SK-N-SH (cell line): ENCODE results near the gene DCTN3. TPM values are rescaled to one million over a fixed set of nuclear protein-coding genes. Genes with fewer than 3 reads are reported as not detected.
A peak's percentile ranks its signal among the peaks of the same experiment; 100 is the strongest.

Experiments used
- CTCF ChIA-PET: fragments of 300-600, 350-600 bp; formaldehyde crosslinking; extraction: SDS; loops from one replicate; lab custom pipeline; 2021; lab: Yijun Ruan, JAX
- POLR2A ChIA-PET: fragments of 350-600 bp; sonication (Branson Sonifier 250); formaldehyde crosslinking; extraction: SDS; loops from one replicate; lab custom pipeline; 2020; ENCODE audit warnings: antibody characterized with exemption, inconsistent platforms; lab: Yijun Ruan, JAX
- DNase-seq: peaks from one replicate; pipeline ENCODE4 v3.0.0; 2012
- H2AFZ ChIP-seq: fragments of 200-600 bp; sonication (generic); 2 replicates; pipeline ENCODE4 v1.8.1; 2016; ENCODE audit warnings: antibody characterized with exemption, mild to moderate bottlenecking, low read depth
- H3F3A ChIP-seq: fragments of 200-600 bp; sonication (generic); replicated peaks from 2 replicates; pipeline ENCODE3; 2016; ENCODE audit warnings: antibody characterized with exemption, mild to moderate bottlenecking; ENCODE audit not compliant: insufficient read depth
- H3K27ac ChIP-seq, 2 experiments: fragments of 200-500 bp in 1 of 2; fragments of 200-600 bp in 1 of 2; sonication (Bioruptor generic) in 1 of 2; sonication (generic), shearing (Covaris generic) in 1 of 2; 2 replicates each; pipeline versions ENCODE4 v1.5.1 to v1.6.1; 2014 to 2016; ENCODE audit warnings: low read depth in 2 of 2, inconsistent platforms in 1 of 2, low read length in 1 of 2, mild to moderate bottlenecking in 1 of 2, mixed read lengths in 1 of 2
- H3K27me3 ChIP-seq: fragments of 200-600 bp; sonication (generic), shearing (Covaris generic); 2 replicates; pipeline ENCODE4 v1.6.1; 2016; ENCODE audit warnings: mixed run types; ENCODE audit not compliant: insufficient read depth
- H3K36me3 ChIP-seq, 2 experiments: fragments of 200-500 bp in 1 of 2; fragments of 200-600 bp in 1 of 2; sonication (Bioruptor generic) in 1 of 2; sonication (generic) in 1 of 2; replicated peaks in 1 of 2; 2 replicates each; pipeline versions ENCODE3 to v1.5.1; 2014 to 2016; ENCODE audit warnings: low read length in 1 of 2, mild to moderate bottlenecking in 1 of 2; ENCODE audit not compliant: insufficient read depth in 2 of 2, control insufficient read depth in 1 of 2
- H3K4me1 ChIP-seq, 2 experiments: fragments of 200-500 bp in 1 of 2; fragments of 200-600 bp in 1 of 2; sonication (Bioruptor generic) in 1 of 2; sonication (generic), shearing (Covaris generic) in 1 of 2; 2 replicates each; pipeline versions ENCODE4 v1.5.1 to v1.6.1; 2014 to 2016; ENCODE audit warnings: low read depth in 1 of 2, low read length in 1 of 2, mixed run types in 1 of 2; ENCODE audit not compliant: insufficient read depth in 2 of 2, control insufficient read depth in 1 of 2
- H3K4me2 ChIP-seq: fragments of 200-600 bp; sonication (generic), shearing (Covaris generic); 2 replicates; pipeline ENCODE4 v1.6.1; 2017; ENCODE audit warnings: mixed run types
- H3K4me3 ChIP-seq, 2 experiments: fragments of 200-500 bp in 1 of 2; fragments of 200-600 bp in 1 of 2; sonication (Bioruptor generic) in 1 of 2; sonication (generic), shearing (Covaris generic) in 1 of 2; 2 replicates each; pipeline versions ENCODE4 v1.5.1 to v1.8.1; 2014 to 2016; ENCODE audit warnings: low read depth in 2 of 2, inconsistent platforms in 1 of 2, low read length in 1 of 2, mild to moderate bottlenecking in 1 of 2, mixed read lengths in 1 of 2, moderate library complexity in 1 of 2
- H3K79me2 ChIP-seq: fragments of 200-600 bp; sonication (generic); 2 replicates; pipeline ENCODE4 v1.8.1; 2017; ENCODE audit warnings: mild to moderate bottlenecking; ENCODE audit not compliant: insufficient read depth
- H3K9ac ChIP-seq: fragments of 200-600 bp; sonication (generic); 2 replicates; pipeline ENCODE4 v1.6.1; 2017; ENCODE audit warnings: mixed run types
- H3K9me2 ChIP-seq: fragments of 200-600 bp; sonication (generic); 2 replicates; pipeline ENCODE4 v1.6.1; 2017; ENCODE audit warnings: mixed run types
- H3K9me3 ChIP-seq: fragments of 200-600 bp; sonication (generic); 2 replicates; pipeline ENCODE4 v1.6.1; 2017; ENCODE audit warnings: mixed run types, mild to moderate bottlenecking, moderate library complexity
- H4K20me1 ChIP-seq: fragments of 200-600 bp; sonication (generic); 2 replicates; pipeline ENCODE4 v1.6.1; 2017; ENCODE audit warnings: mild to moderate bottlenecking, mixed run types; ENCODE audit not compliant: insufficient read depth
- CHD2 ChIP-seq: fragments of 150-350 bp; IDR thresholded peaks from 2 replicates; pipeline ENCODE4 v1.6.1; 2018; ENCODE audit warnings: low read length; ENCODE audit not compliant: partially characterized antibody
- ELF1 ChIP-seq: IDR thresholded peaks from 2 replicates; pipeline ENCODE4 v1.4.0; 2012
- EP300 ChIP-seq, 2 experiments: IDR thresholded peaks; 2 replicates each; pipeline versions ENCODE4 v1.4.0 to v1.6.1; 2012; ENCODE audit warnings: borderline replicate concordance in 1 of 2, low read depth in 1 of 2, low read length in 1 of 2
- FOSL2 ChIP-seq: IDR thresholded peaks from 2 replicates; pipeline ENCODE4 v1.4.0; 2012; ENCODE audit warnings: low read depth, mild to moderate bottlenecking, moderate library complexity, borderline replicate concordance
- GABPA ChIP-seq: IDR thresholded peaks from 2 replicates; pipeline ENCODE4 v1.4.0; 2012; ENCODE audit warnings: low read depth, mild to moderate bottlenecking
- GATA2 ChIP-seq: sonication (generic); formaldehyde crosslinking; IDR thresholded peaks from 2 replicates; pipeline ENCODE4 v1.5.0; 2020; ENCODE audit warnings: mild to moderate bottlenecking, missing genetic modification reagents
- IRF3 ChIP-seq: fragments of 150-350 bp; IDR thresholded peaks from 2 replicates; pipeline ENCODE4 v1.6.1; 2016; ENCODE audit warnings: mild to moderate bottlenecking, low read depth, low read length
- JUND ChIP-seq: IDR thresholded peaks from 2 replicates; pipeline ENCODE4 v1.4.0; 2012
- MAX ChIP-seq: IDR thresholded peaks from 2 replicates; pipeline ENCODE4 v1.4.0; 2012; ENCODE audit warnings: low read depth
- MXI1 ChIP-seq: IDR thresholded peaks from 2 replicates; pipeline ENCODE4 v1.6.1; 2012; ENCODE audit warnings: mild to moderate bottlenecking, low read depth, low read length, improper control_type of control experiment
- NRF1 ChIP-seq: IDR thresholded peaks from 2 replicates; pipeline ENCODE4 v1.6.1; 2012; ENCODE audit warnings: low read depth, mild to moderate bottlenecking, low read length
- PBX3 ChIP-seq: IDR thresholded peaks from 2 replicates; pipeline ENCODE4; 2012
- RAD21 ChIP-seq: IDR thresholded peaks from 2 replicates; pipeline ENCODE4 v1.6.1; 2012; ENCODE audit warnings: mild to moderate bottlenecking, low read length
- RCOR1 ChIP-seq: fragments of 150-350 bp; IDR thresholded peaks from 2 replicates; pipeline ENCODE4 v1.6.1; 2017; ENCODE audit warnings: antibody characterized with exemption, low read length
- RFX5 ChIP-seq: IDR thresholded peaks from 2 replicates; pipeline ENCODE4 v1.6.1; 2012; ENCODE audit warnings: mild to moderate bottlenecking, improper control_type of control experiment, low read length
- RXRA ChIP-seq: IDR thresholded peaks from 2 replicates; pipeline ENCODE4 v1.4.0; 2012; ENCODE audit warnings: low read depth, mild to moderate bottlenecking, borderline replicate concordance
- SIN3A ChIP-seq: IDR thresholded peaks from 2 replicates; pipeline ENCODE4 v1.6.1; 2012; ENCODE audit warnings: low read depth, mild to moderate bottlenecking, low read length, moderate library complexity, borderline replicate concordance
- SMC3 ChIP-seq: IDR thresholded peaks from 2 replicates; pipeline ENCODE4 v1.6.1; 2012; ENCODE audit warnings: low read depth, low read length, improper control_type of control experiment
- TCF12 ChIP-seq: IDR thresholded peaks from 2 replicates; pipeline ENCODE4 v1.4.0; 2012
- TEAD4 ChIP-seq: IDR thresholded peaks from 2 replicates; pipeline ENCODE4 v1.4.0; 2012; ENCODE audit warnings: mild to moderate bottlenecking, borderline replicate concordance; ENCODE audit not compliant: insufficient read depth
- USF1 ChIP-seq: IDR thresholded peaks from 2 replicates; pipeline ENCODE4 v1.4.0; 2012; ENCODE audit warnings: low read depth, borderline replicate concordance
- USF2 ChIP-seq: fragments of 150-350 bp; IDR thresholded peaks from 2 replicates; pipeline ENCODE4 v1.6.1; 2017; ENCODE audit warnings: antibody characterized with exemption, low read length, low read depth, borderline replicate concordance
- YY1 ChIP-seq: IDR thresholded peaks from 2 replicates; pipeline ENCODE4 v1.4.0; 2012; ENCODE audit warnings: low read depth, mild to moderate bottlenecking
- WGBS: methylation state at CpG from one replicate; pipeline ENCODE4 v1.1.6; 2017; ENCODE audit warnings: low lambda C conversion rate; 5-methylcytosine and 5-hydroxymethylcytosine counted together
- polyA plus RNA-seq, 3 experiments: library from polyadenylated mRNA; depleted of rRNA; stranded (reverse); fragments of >200 nt; gene quantifications; 2 replicates each; pipeline ENCODE4 v1.2.3, GENCODE V29; 2012
- TF ChIP-seq, protein P1 (sequence below): fragments of 200-600 bp; sonication (generic); IDR thresholded peaks from 2 replicates; pipeline ENCODE4 v1.6.1; 2017; ENCODE audit warnings: antibody characterized with exemption, mild to moderate bottlenecking, moderate library complexity

The DCTN3 gene
- polyA plus RNA-seq, 1 of the 3 experiments (the other 2 are of a cell fraction): 300 TPM

- DNase-seq: peak; percentile 96
- H3K9ac ChIP-seq: peak overlapping the region; percentile 99
- ChIA-PET CTCF (interaction anchor here (0.6 to 8.1 kb wide), 14 partner anchors 10 to 117 kb away, joined by 3 to 56 read pairs (median 4); partner anchors contain the start of genes CCL19, GALT, IL11RA and SIGMAR1), POLR2A (interaction anchor here (0.7 to 1.6 kb wide), 5 partner anchors 11 to 28 kb away, joined by 3 to 10 read pairs (median 5); partner anchors contain the start of genes GALT and SIGMAR1)
- H3K27ac ChIP-seq: peak overlapping the region; percentile 95 to 99
- under 1% methylated on average over 26 of the region's 55 CpGs for WGBS
- H3K4me3 ChIP-seq: peak overlapping the region; percentile 89 to 100
- peak overlapping the region; percentile 98 for H3K4me2 ChIP-seq
- peak overlapping the region; percentile 94 for H2AFZ ChIP-seq
- no peaks in the 10 kb centered on the region for H3K9me2 ChIP-seq
- H4K20me1 ChIP-seq: no peaks in the 10 kb centered on the region
- H3K36me3 ChIP-seq: peaks cover 0 to 2% of the 10 kb centered on the region in 2 experiments
- H3K79me2 ChIP-seq: peaks cover 20% of the 10 kb centered on the region; the same call in 1 of the 2 replicates
- H3K4me1 ChIP-seq: peaks cover 8 to 12% of the 10 kb centered on the region in 2 experiments; a peak in 3 of 4 replicates
- peaks cover 13% of the 10 kb centered on the region for H3F3A ChIP-seq
- no peaks in the 10 kb centered on the region for H3K27me3 ChIP-seq
- no peaks in the 10 kb centered on the region for H3K9me3 ChIP-seq
- TF ChIP-seq USF1: 0 out of 2 replicates have a peak, but pooled peaks have one; percentile 11
- no peak for TF ChIP-seq TCF12
- no peak for TF ChIP-seq PBX3
- TF ChIP-seq SMC3: no peak
- 0 out of 2 replicates have a peak, but pooled peaks have one; percentile 18 for TF ChIP-seq ELF1
- TF ChIP-seq RCOR1: no peak
- TF ChIP-seq MXI1: 0 out of 2 replicates have a peak, but pooled peaks have one; percentile 9
- no peak for TF ChIP-seq RAD21
- no peak for TF ChIP-seq USF2
- TF ChIP-seq YY1: no peak
- no peak for TF ChIP-seq TEAD4
- peak; percentile 54; the same call in 1 of the 2 replicates for TF ChIP-seq NRF1
- TF ChIP-seq GABPA: peak; percentile 81
- TF ChIP-seq SIN3A: no peak
- peak; percentile 36; the same call in 1 of the 2 replicates for TF ChIP-seq MAX
- TF ChIP-seq CHD2: peak; percentile 30
- TF ChIP-seq RFX5: no peak
- no peak for TF ChIP-seq RXRA
- TF ChIP-seq EP300 (IDR thresholded peaks at IDR 0.05; ENCODE audit: borderline replicate concordance in 1 of 2, low read depth in 1 of 2, low read length in 1 of 2): no peak; a peak in 1 of 4 replicates
- no peak for TF ChIP-seq GATA2 (CRISPR knock-in tag)
- TF ChIP-seq, protein P1, sequence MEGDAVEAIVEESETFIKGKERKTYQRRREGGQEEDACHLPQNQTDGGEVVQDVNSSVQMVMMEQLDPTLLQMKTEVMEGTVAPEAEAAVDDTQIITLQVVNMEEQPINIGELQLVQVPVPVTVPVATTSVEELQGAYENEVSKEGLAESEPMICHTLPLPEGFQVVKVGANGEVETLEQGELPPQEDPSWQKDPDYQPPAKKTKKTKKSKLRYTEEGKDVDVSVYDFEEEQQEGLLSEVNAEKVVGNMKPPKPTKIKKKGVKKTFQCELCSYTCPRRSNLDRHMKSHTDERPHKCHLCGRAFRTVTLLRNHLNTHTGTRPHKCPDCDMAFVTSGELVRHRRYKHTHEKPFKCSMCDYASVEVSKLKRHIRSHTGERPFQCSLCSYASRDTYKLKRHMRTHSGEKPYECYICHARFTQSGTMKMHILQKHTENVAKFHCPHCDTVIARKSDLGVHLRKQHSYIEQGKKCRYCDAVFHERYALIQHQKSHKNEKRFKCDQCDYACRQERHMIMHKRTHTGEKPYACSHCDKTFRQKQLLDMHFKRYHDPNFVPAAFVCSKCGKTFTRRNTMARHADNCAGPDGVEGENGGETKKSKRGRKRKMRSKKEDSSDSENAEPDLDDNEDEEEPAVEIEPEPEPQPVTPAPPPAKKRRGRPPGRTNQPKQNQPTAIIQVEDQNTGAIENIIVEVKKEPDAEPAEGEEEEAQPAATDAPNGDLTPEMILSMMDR: no peak
- TF ChIP-seq IRF3: no peak
- TF ChIP-seq JUND: no peak
- no peak for TF ChIP-seq FOSL2
Measured at GRCh38 chr9:34665381-34666250, 45.3 kb upstream of the DCTN3 start.
